Stimulated activated CD8-positive, alpha-beta memory T cell treated with anti-CD3 and anti-CD28 coated beads, Interleukin-4, amount 100 ng/mL, for 1 hour (primary cell): Measurements from ENCODE around the gene CRYL1.

Experiments used
- DNase-seq, 2 donors: peaks; one replicate each; pipeline ENCODE4 v3.0.0-alpha.2; 2020; ENCODE audit warnings: low read depth in 2 of 2, low spot score in 1 of 2

CRYL1 gene

DNA sequence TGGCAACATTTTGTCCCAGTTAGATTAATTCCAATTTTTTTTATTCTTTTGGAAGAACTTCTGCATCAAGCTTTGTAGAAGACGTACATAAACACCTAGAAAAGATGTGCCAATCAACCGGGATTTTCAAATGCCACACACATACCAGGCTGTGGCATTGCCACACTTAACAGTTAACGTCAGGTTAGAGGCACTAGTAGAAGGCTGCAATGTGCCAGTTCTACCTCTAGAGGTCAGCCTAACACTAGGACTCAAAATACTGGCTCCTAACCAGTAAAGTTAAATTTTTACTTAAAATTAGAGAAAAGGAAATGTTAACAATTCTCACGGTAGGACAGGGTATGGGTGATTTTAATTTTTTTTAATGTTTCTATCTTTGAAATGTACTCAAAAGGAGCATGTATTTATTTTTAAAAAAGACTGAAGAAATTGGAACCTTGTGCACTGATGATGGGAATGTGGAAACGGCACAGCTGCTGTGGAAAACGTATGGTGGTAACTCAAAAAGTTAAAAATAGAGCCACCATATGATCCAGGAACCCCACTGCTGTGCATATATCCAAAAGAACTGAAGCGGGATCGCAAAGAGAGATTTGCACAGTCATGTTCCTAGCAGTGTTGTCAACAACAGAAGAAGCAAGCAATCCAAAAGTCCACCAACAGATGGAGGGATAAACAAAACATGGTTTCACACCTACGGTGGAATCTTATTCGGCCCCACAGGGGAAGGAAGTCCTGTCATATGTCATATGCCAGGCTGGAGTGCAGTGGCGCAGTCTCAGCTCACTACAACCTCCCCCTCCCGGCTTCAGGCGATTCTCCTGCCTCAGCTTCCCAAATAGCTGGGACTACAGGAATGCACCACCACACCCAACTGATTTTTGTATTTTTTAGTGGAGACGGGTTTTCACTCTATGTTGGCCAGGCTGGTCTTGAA, 30.3 kb downstream of the CRYL1 start:
- peak; percentile 17 to 29 for DNase-seq

DNA sequence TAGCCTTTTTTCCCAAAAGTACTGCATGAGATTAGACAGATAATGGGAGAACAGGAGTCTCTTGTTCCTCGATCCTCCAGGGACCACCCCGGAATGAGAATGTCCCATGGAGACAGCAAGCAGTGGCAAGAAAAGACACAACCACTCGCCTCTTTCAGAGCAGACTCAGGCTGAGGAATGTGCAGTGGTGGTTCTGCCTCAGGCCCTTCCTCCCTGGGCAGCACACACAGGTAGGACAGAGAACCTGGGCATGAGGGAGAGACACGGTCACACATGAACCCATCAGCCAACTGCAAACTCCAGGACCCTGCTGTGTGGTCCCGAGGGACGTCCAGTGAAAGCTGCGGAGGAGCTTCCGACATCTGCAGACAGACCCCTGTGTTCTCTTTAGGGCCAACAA, 31.0 kb downstream of the CRYL1 start:
- DNase-seq: no peak

DNA sequence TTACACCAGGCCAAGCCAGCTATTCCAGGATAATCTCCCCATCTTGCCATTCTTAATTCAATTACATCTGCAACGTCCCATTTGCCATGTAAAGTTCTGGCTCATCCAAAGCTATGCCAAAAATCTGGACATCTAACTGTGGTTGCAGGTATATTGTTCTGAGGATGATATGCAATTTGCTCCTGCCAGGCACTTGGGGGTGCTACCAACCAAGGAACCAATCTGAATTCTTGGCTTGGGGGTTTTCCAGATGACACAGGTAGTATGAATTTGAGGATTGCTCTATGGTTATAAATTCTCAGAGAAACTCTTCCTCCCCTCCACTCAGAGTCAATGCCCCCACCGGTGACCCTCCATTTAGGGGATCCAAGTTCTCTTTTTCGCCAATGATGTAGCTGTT, 33.0 kb downstream of the CRYL1 start:
- DNase-seq: no peak

DNA sequence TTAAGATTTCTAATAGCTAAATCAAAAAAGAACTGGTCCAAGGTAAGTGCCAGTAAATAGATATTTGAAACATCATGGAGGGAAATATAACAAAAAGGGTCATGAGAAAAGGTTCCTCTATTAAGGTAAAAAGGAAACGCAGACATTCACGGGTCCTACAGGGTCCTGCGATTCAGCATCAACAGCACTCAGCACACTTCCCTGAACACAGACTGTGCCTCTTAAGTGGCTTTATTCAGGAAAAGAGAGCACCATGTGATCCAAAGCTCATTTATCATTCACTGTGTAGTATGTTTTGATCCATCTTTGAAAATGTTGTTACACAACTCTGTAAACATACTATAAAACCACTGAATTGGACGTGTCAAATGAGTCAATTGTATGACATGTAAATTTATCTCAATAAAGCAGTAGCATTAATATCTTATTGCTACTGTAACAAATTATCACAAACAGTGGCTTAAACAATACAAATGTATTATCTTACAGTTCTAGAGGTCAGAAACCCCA, 33.7 kb downstream of the CRYL1 start:
- DNase-seq: no peak

DNA sequence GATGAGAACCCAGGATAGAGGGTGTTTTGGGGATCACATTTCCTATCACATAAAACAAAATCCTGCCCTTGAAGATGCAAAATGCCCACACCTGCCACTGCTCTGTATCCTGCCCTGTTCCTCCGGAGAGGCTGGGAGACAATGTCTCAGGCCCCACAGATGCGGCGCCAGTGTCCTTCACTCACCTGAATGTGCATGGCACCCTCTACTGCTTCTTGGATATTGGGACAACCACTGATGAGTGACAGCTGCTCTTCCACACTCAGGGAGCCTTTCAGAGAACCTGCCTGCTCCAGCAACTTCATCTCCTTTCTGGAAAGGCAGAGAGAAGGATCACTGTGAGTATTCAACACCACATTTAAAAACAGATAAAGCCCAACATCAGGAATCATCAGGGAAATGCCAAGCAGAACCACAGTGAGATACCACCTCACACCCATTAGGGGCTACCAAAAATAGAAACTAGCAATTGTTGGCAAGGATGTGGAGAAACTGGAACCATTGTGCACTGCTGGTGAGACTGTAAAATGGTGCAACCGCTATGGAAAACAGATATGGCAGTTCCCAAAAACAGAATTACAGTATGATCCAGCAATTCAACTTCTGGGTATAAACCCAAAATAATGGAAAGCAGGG, 36.4 kb downstream of the CRYL1 start:
- DNase-seq: peak in 1 of 2 donors; percentile 12

DNA sequence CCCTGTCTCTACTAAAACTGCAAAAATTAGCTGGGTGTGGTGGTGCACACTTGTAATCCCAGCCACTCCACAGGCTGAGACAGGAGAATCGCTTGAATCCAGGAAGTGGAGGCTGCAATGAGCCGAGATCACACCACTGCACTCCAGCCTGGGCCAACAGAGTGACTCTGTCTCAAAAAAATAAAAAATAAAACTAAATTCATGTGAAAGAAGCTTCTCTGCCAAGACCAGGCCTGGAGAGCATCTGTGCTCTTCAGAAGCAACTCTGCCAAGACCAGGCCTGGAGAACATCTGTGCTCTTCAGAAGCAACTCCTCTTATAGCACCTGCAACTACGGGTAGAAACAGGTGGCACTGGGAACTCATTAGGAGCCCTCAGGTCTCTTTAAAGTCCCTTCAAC, 37.7 kb downstream of the CRYL1 start:
- DNase-seq: no peak

DNA sequence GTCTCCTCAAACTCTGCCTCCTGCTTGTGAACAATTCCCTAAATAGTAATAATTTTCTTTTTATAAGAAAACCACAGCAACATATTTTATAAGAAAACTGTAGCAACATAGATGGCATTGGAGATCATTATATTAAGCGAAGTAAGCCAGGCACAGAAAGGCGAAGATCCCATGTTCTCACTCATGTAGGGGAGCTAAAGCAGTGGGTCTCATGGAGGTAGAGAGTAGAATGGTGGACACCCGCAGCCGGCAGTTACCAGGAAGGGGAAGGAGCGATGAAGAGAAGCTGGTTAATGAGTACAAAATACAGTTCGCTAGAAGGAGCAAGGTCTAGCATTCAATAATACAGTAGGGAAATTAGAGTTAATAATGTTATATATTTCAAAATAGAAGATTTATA, 42.9 kb downstream of the CRYL1 start:
- no peak for DNase-seq

DNA sequence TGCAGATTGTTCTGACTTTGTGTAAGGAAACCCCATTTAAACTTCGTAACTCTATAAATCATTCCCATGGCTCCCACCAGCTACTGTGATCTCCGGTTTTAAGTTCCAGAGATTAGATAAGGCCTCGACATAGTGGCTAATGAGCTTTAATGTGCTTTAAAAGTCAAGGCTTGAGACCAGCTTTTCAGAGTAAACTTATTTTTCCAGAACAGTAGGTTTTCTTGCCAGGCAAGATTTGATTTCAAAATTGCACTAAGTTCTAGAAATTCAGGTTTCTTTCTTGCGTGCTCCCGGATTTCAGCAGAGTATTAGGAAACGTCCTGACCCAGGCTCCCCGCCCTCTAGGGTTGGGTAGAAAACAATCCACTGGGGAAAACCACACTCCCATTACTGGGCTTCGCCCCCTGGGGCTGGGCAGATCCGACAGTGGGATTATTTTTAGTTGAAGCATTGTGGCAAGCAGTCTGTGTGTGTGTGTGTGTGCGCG, 43.3 kb downstream of the CRYL1 start:
- no peak for DNase-seq

DNA sequence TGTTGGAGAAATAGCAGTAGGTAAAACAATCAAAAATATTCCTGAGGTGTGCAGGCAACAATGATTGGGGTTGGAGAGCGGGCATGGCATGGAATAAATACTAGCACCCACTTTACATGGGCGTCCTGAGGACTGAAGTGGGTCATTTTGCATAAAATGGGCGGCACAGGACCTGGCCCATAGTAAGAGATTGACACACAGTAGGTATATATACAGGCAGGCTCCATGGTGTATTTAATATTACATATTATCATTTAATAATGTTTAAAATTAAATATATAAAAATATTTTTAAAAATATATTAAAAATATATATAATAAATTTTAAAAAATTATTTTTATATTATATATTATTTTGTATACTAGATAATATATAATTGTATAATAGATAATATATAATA, 48.3 kb downstream of the CRYL1 start:
- DNase-seq: no peak

DNA sequence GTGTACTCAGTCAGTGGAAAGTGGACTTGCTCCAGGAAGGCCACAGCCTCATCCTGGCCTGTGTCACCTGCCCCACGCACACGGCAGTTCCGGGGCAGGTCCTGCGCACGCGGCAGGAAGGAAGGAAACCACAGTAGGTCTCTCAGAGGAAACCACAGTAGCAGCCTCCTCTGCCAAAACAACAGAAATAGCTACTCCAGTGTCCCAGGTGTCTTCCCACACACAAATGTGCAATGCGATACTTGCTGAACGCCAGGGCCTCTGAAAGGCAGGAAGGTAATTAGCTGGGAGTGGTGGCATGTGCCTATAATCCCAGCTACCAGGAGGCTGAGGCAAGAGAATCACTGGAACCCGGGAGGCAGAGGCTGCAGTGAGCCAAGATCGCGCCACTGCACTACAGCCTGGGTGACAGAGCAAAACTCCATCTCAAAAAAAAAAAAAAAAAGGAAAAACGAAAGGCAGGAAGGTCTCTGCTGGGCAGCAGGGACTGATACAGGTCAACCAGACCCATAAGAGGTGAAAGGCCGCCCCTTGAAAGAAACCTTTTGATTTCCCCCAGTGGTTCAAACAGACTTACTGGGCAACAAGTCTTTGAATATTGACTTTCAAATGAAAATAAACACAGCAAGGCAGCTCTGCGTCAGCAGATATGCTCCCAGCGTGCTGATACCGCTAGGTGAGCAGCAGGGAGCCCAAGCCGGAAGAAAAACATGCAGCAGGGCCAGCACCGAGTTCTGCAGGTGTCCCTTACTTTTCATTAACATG, 49.5 kb downstream of the CRYL1 start:
- peak in 1 of 2 donors; percentile 42 for DNase-seq

DNA sequence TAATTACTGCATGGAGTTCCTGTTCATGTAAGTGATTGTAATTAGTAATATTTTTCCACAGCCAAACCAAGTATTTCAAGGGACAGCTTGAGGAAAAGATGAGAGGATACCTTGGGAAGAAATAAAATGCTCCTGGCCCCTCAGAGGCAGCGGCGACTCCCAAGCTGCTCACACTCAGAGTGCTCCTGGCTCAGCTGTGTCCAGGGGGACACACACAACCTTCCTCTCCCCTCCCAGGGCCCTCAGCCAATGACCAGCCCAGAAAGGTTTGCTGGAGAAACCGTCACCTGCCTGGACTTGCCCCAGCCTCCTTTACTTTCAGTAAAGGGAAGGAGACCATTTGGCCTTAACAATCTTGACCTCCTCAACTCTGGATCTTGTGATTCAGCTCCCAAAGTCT, 51.1 kb downstream of the CRYL1 start:
- no peak for DNase-seq

DNA sequence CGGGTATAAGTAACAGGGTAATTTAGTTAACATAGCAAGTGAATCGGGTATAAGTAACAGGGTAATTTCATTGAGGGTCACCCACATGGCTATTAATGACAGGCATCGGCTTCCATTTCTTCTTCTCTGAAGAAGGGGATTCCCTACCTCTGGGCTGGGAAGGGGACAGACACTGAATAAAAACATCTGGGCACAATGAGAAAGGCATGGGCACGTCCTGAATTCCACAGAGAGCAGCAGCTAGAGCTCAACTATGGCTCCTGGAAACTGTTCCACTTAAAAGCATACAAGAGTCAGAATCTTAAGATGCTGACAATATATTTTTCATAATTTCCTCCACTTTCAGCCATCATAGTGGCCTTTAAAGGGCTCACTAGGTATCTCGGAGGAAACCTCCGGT, 51.8 kb downstream of the CRYL1 start:
- DNase-seq: no peak

DNA sequence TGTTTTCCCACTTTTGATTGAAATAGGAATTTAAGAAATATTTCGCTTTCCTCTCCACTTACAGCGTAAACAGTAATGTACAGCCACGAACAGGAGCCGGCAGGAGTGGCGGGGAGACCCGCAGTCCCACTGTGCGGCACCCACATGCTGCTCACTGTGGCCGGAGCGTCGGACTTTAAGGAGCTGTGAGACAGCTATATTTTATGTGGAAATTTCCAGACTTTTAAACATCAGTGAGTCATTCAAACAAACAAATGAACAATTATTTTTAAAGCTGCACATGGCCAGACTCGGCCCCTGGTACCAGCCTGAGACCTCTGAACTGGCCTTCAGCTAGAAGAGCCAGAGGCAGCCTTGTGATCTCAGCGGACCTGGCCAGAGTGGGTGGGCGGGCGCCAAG, 52.5 kb downstream of the CRYL1 start:
- no peak for DNase-seq

DNA sequence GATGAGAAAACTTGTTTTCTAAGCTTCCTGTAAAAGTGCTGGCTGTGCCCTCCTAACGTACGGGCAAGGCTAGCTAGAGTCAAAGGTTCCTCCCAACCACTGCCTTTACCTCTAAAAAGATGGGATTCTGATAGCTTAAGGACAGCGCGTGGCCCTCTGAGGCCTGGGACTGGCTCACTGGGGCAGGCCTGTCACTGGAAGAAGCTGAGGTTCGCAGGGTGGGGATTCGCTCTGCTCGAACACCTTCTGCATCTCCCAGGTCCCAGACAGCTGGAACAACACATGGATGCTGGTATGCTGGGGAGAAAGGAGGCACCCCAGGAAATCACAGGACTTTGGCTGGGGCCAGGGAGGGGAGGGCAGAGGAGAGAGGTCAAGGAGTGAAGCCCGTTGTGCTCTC, 53.1 kb downstream of the CRYL1 start:
- DNase-seq: no peak

DNA sequence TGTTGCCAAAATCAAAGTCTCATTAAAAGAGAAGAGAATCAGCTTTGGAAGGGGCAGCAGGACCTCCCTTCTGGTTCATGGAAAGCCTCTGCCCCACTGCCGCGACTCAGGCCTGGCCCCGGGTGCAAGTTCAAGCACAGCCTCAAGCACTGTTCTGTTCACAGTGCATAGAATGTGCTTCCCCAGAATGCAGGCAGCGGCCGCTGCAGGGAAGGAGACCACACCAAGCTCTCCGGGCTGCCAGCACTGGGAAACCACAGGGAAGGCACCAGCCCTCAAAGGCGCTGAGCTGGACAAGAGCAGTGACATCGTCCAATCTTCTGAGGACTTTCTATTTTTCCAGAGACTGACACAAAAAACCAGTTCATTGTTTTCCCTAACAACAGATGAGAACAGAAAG, 55.5 kb downstream of the CRYL1 start:
- DNase-seq: no peak

DNA sequence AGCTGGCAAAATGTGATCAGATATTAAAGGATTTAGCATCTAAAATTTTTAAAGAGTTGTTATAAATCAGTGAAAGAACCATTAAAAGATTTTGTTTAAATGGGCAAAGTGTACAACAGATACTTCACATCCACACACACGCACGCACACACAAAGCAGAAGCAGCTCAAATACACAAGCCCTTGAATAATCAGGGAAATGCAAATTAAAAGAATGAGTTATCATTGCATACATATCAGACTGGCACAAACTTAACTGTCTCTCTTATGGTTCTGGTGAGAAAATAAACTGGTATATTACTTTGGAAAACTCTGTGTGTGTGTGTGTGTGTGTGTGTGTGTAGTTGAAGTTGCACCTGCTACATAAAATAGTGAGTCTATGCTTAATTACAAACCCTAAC, 59.3 kb downstream of the CRYL1 start:
- DNase-seq: no peak

DNA sequence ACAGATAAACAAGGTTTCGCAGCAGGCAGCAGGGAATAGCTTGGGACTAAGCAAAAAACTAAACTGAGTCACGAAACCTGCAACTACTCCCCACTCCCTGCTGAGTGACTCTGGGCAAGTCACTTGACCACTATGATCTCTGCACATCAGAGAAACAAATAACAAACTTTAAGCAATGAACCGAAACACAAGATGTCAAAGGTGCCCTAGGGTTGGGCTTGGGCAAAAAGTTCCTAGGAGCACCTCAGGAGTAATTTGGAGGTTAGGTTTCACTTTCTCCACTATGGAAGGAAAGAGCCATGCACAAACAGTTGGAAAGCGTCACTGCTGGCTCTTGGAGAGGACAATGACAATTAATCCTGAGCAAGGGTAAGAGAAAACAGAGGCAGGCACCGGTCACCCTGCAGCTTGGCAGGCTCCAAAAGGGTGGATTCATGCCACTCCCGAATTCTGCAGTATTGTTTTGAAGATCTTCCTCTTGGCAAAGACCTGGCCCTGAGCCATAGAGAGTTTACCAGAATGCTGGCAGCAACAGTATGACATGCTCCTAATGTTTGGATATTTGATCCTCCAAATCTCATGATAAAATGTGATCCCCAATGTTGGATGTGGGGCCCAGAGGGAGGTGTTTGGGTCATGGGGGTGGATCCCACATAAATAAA, 60.3 kb downstream of the CRYL1 start:
- no peak for DNase-seq

DNA sequence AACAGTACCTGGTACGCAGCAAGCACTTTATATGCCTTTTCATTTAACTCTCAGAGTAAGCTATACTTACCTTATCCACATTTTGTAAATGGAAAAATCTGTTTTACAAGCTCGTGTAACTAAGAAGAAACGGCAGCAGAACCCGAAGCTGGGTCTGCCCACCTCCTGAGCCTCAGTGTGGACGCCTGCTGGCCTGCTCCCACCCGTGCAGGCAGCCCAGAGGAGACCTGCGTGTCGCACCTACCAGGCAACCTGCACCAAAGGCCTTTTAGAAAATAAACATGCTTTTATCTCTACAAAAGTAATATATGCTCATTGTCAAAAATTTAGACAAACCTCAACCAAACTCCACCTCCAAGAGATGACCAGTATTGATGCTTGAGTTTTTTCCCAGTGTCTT, 62.7 kb downstream of the CRYL1 start:
- no peak for DNase-seq

DNA sequence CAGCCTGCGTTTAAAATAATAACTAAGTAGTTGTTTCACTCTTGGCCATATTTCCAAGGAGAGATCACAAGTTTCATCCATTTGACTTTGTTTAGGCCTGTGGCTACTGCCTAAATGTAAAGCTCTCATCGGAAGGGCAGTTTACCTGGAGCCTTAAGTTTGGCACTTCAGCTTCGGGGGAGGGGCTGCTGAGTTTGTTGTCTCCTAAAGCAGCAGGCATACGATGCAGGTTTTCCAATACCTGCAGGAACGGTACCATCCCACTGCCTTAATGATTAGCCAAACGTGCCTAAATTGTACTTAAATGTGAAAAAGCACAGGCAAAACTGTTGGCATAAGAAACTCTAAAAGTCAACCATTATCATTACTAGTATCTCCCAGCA, 63.1 kb downstream of the CRYL1 start:
- no peak for DNase-seq

DNA sequence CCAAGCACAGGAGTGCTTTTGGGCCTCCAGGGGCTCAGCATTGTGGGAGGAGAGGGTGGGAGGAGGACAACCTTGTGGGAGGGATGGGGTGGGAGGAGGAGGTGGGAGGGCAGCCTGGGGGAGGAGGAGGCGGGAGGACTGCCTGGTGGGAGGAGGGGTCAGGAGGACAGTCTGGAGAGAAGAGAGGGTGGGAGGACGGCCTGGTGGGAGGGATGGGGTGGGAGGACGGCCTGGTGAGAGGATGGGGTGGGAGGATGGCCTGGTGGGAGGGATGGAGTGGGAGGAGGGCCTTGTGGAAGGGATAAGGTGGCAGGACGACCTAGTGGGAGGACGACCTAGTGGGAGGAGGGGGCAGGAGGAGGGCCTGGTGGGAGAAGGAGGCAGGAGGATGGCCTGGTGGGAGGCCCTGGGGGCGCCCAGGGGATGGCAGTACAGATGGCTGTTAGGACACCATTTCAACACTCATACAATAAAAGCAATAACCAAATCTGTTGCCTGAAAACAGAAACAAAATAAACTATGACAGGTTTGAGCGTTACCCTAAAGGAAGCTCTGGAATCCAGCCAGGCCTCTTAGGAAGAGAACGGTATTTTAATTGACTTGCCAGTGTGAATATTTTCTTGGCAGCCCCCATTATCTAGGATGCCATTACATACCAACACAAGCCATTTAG, 63.7 kb downstream of the CRYL1 start:
- DNase-seq: no peak

DNA sequence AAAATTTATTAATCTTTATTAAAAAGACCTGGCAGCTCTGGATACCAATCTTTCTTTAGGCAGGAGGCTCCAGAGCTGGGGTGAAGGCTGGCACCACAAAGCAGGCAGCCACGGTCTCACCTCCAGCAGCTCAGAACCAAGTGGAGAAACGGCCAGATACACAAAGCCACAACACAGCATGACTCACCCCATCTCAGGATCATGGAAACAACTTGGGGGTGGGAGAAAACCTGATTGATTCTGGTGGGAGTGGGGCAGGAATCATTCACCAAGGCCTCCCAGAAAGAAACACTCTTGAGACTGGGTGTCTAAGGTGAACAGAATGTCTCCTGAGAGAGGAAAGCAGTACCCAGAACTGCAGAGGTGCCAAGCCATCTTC, 64.2 kb downstream of the CRYL1 start:
- no peak for DNase-seq
